Measurements from ENCODE around the gene CASP8AP2. TPM values are rescaled to one million over a fixed set of nuclear protein-coding genes. Genes with fewer than 3 reads are reported as not detected.
A peak's percentile ranks its signal among the peaks of the same experiment; 100 is the strongest.

CASP8AP2 gene
- total and polyA plus RNA-seq, 2 experiments from 2014 or later = 31.3 to 75.5 TPM

DNA sequence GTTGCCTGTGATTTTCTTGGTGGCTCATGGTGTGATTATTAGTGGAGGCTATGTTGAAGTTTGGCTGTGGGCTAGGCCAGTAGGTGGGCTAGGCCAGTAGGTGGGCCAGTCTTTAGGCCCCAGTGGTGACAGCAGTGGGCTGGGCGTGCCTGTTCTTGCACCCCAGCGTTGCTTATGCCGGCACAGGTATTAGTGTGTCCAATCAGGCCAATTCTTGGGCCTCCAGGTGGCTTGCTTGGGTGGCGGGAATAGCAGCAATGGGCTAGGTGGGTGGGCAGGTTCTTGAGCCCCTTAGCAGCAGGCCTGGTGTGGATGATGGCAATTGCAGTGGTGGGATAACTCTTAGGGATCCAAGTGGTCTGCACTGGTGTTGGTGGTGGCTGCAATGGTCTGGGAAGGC, 87.5 kb downstream of the CASP8AP2 start (continued):
- TF ChIP-seq, protein P1, sequence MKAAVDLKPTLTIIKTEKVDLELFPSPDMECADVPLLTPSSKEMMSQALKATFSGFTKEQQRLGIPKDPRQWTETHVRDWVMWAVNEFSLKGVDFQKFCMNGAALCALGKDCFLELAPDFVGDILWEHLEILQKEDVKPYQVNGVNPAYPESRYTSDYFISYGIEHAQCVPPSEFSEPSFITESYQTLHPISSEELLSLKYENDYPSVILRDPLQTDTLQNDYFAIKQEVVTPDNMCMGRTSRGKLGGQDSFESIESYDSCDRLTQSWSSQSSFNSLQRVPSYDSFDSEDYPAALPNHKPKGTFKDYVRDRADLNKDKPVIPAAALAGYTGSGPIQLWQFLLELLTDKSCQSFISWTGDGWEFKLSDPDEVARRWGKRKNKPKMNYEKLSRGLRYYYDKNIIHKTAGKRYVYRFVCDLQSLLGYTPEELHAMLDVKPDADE (IDR thresholded peaks at IDR 0.05) = no peak
- TF ChIP-seq, protein P2, sequence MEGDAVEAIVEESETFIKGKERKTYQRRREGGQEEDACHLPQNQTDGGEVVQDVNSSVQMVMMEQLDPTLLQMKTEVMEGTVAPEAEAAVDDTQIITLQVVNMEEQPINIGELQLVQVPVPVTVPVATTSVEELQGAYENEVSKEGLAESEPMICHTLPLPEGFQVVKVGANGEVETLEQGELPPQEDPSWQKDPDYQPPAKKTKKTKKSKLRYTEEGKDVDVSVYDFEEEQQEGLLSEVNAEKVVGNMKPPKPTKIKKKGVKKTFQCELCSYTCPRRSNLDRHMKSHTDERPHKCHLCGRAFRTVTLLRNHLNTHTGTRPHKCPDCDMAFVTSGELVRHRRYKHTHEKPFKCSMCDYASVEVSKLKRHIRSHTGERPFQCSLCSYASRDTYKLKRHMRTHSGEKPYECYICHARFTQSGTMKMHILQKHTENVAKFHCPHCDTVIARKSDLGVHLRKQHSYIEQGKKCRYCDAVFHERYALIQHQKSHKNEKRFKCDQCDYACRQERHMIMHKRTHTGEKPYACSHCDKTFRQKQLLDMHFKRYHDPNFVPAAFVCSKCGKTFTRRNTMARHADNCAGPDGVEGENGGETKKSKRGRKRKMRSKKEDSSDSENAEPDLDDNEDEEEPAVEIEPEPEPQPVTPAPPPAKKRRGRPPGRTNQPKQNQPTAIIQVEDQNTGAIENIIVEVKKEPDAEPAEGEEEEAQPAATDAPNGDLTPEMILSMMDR (conservative IDR thresholded peaks at IDR 0.05; ENCODE audit: low read depth in 2 of 2) = no peak
- TF ChIP-seq POLR2AphosphoS5 (IDR thresholded peaks at IDR 0.05; ENCODE audit: low read depth) = no peak

DNA sequence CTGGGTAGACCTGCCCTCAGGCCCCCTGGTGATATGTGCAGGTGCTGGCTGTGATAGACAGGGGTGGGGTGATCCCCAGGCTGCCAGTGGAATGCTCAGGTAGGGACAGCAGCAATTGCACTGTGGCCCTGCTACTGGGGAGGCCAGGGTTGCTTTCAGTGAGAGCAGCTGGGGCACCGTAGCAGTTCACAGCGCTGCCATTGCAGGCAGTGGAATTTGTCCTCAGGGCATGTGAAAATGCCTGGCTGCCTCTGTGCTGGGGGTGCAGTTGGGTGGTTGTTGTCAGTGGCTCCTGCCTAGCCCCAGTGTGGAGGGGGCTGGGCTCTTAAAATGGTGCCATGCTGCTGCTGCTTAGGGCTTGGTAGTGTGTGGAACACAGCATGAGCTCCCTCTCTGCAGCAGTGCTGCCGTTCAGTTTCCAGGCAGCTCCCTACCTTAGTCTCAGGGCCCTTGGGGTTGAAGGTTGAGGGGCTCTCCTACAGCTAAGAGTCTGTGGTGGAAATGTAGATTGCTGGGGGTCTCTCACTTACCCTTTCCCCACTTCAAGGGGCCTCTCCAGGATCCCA, 88.2 kb downstream of the CASP8AP2 start:
- Histone ChIP-seq H3K27me3 (ENCODE audit: insufficient read depth) (no peaks in the 10 kb centered on the region), H3K79me2 (replicated peaks; ENCODE audit: insufficient read depth) (no peaks in the 10 kb centered on the region), H3K9me2 (ENCODE audit: insufficient read depth) (no peaks in the 10 kb centered on the region), H2AFZ (peak overlapping the region; percentile 84; the same call in 1 of the 2 replicates), H3K36me3 (ENCODE audit: insufficient read depth) (no peaks in the 10 kb centered on the region), H3K27ac (ENCODE audit: low read depth) (no peak overlapping the region), H4K20me1 (replicated peaks; ENCODE audit: insufficient read depth) (no peaks in the 10 kb centered on the region), H3K4me3 (no peak overlapping the region), H3F3A (replicated peaks; ENCODE audit: low read depth) (no peaks in the 10 kb centered on the region), H3K4me2 (no peak overlapping the region), H3K4me1 (ENCODE audit: insufficient read depth) (no peaks in the 10 kb centered on the region)
- DNase-seq (ENCODE audit: low spot score) = no peak
- peaks cover 5% of the 10 kb centered on the region; the same call in 1 of the 3 replicates for H3K9me3 Mint-ChIP-seq
- no peak overlapping the region for H3K4me3 Mint-ChIP-seq
- H3K36me3 Mint-ChIP-seq (ENCODE audit: low read depth) = no peaks in the 10 kb centered on the region
- peaks cover 5% of the 10 kb centered on the region for H3K4me1 Mint-ChIP-seq
- peaks cover 6% of the 10 kb centered on the region for H3K27me3 Mint-ChIP-seq (ENCODE audit: insufficient read depth, low read depth, poor library complexity)
- TF ChIP-seq NANOG (IDR thresholded peaks at IDR 0.05; ENCODE audit: borderline replicate concordance) = no peak
- no peak for TF ChIP-seq STAT1 (IDR thresholded peaks at IDR 0.05; ENCODE audit: unreplicated experiment)
- no peak for TF ChIP-seq POLR2AphosphoS5 (IDR thresholded peaks at IDR 0.05; ENCODE audit: low read depth)
- TF ChIP-seq, protein P1 (IDR thresholded peaks at IDR 0.05) = no peak
- H3K27ac Mint-ChIP-seq = no peak overlapping the region
- ATAC-seq = peak; percentile 65

Small RNA genes lying within 50 kb of the gene (small RNA-seq; reads per million reads assigned to genes)
- gene DNAJC19P6 (ENCODE audit: low replicate concordance) = not detected
- not detected for gene RF00019 (ENCODE audit: low replicate concordance)

Other genes starting within 250 kb of the CASP8AP2 start
- 13.0 and 20.3 TPM in 2 replicates for gene LYRM2, start 191.1 kb upstream of the CASP8AP2 start, total RNA-seq (2014; rRNA removed; shearing (Covaris generic))
- gene LYRM2, start 191.1 kb upstream of the CASP8AP2 start, polyA plus RNA-seq (2016; fragmentation: Nextera tagmentation; extraction: Ambion mirVana) = 48.9 and 67.3 TPM in 2 replicates
- 199 and 217 TPM in 2 replicates for gene MDN1, start 10.1 kb upstream of the CASP8AP2 start, total RNA-seq (2014; rRNA removed; shearing (Covaris generic))
- gene MDN1, start 10.1 kb upstream of the CASP8AP2 start, polyA plus RNA-seq (2016; fragmentation: Nextera tagmentation; extraction: Ambion mirVana) = 165 and 187 TPM in 2 replicates
- gene GJA10, start 64.6 kb downstream of the CASP8AP2 start, total RNA-seq (2014; rRNA removed; shearing (Covaris generic)) = not detected in 2 replicates
- not detected in 2 replicates for gene GJA10, start 64.6 kb downstream of the CASP8AP2 start, polyA plus RNA-seq (2016; fragmentation: Nextera tagmentation; extraction: Ambion mirVana)